ENCODE results near the gene HBM.
"Not testable (repeated sequence)": the region's sequence is repeated elsewhere in the genome, so short reads cannot be mapped to it uniquely, and the experiment has no call there.

The HBM gene

DNA sequence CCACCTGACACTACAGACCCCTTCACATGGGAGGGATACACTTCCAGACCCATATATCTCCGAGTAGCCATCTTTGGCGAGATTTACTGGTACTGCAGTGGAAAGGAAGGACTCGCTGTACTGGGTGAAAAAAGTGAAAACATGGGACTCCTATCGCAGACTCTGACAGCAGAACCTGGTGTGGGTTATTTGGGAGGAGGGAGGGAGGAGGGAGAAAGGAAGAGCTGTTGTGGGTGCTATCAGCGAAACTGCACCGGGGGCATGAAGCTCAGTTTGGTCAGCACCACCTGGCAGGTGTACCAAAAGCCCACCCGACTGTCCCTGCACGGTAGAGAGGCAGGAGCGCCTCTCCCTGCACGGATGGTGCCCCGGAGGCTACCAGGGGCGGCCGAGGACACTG lies 19.4 kb downstream of the HBM start:
- DNase-seq (ENCODE audit: low spot score), result no peak

- DNase-seq (ENCODE audit: low spot score), result no peak
Observed at GRCh38 chr16:185691-186090, 19.9 kb downstream of the HBM start.

GRCh38 chr16:187330-187729 lies 21.6 kb downstream of the HBM start:
- DNase-seq (ENCODE audit: low spot score), result no peak

- DNase-seq (ENCODE audit: low spot score), result peak; percentile 69
Observed at GRCh38 chr16:188674-189073, 22.9 kb downstream of the HBM start.

GRCh38 chr16:189604-190186 lies 23.9 kb downstream of the HBM start:
- DNase-seq (ENCODE audit: low spot score), result no peak

GRCh38 chr16:191831-192230 lies 26.1 kb downstream of the HBM start:
- DNase-seq (ENCODE audit: low spot score), result no peak

- no peak for DNase-seq (ENCODE audit: low spot score)
Observed at GRCh38 chr16:192686-193085, 26.9 kb downstream of the HBM start.

DNA sequence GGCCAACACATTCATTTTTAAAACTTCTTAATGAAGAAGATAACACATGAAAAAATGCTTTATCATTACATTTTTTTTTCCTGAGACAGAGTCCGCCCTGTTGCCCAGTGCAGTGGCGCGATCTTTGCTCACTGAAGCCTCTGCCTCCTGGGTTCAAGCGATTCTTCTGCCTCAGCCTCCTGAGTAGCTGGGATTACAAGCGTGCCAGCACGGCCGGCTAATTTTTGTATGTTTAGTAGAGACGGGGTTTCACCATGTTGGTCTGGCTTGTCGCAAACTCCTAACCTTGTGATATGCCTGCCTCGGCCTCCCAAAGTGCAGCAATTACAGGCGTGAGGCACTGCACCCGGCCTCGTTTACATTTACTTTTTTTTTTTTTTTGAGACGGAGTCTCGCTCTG lies 27.7 kb downstream of the HBM start:
- DNase-seq (ENCODE audit: low spot score), result no peak

GRCh38 chr16:194516-194915 lies 28.7 kb downstream of the HBM start:
- no peak for DNase-seq (ENCODE audit: low spot score)

GRCh38 chr16:200388-200787 lies 34.6 kb downstream of the HBM start:
- no peak for DNase-seq (ENCODE audit: low spot score)

DNA sequence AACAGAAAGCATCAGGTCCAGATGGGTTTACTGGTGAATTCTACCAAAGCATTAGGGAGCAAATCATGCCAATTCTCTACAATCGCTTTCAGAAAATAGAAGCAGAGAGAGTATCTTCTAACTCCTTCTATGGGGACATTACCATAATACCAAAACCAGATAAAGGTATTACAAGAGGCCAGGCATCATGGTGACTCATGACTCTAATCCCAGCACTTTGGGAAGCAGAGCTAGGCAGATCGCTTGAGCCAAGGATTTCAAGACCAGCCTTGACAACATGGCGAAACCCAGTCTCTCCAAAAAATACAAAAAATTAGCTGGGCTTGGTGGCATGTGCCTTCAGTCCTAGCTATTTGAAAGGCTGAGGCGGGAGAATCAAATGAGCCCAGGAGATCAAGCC lies 37.5 kb downstream of the HBM start:
- DNase-seq (ENCODE audit: low spot score), result no peak

- DNase-seq (ENCODE audit: low spot score), result not testable (repeated sequence)
Observed at GRCh38 chr16:204046-204445, 38.3 kb downstream of the HBM start.

- DNase-seq (ENCODE audit: low spot score), result not testable (repeated sequence)
Observed at GRCh38 chr16:209359-209758, 43.6 kb downstream of the HBM start.

- not testable (repeated sequence) for DNase-seq (ENCODE audit: low spot score)
Observed at GRCh38 chr16:211631-212180, 45.9 kb downstream of the HBM start.

DNA sequence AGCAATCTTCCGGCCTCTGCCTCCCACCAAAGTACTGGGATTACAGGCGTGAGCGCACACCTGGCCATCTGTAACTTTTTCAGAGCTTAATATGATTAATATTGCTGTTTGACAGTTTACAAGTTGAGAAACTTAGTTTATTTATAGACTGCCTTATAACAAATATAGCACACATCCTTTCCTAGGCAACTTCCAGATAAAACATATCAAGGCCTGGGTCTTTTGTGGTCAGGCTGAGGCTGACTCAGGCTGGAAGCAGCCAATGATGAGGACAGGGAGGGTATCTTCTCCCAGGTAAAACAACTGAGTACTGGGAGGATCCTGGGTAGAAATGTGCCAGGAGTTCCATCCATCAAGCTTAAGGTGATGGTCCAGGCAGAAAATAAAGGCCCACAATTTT lies 47.2 kb downstream of the HBM start:
- no peak for DNase-seq (ENCODE audit: low spot score)

Measured in NAMALWA (cell line).